Skeletal muscle satellite cell (primary cell): ENCODE measurements around the gene DYDC2.
"Not testable (repeated sequence)": the region's sequence is repeated elsewhere in the genome, so short reads cannot be mapped to it uniquely, and the experiment has no call there.

Experiments
- H3K27me3 ChIP-seq: 2 replicates; pipeline ENCODE4 v1.7.0; 2013; ENCODE audit warnings: low read length; ENCODE audit not compliant: control insufficient read depth, insufficient read depth
- H3K36me3 ChIP-seq: 2 replicates; pipeline ENCODE4 v1.7.0; 2013; ENCODE audit warnings: mild to moderate bottlenecking, control low read depth, low read length; ENCODE audit not compliant: insufficient read depth
- H3K4me1 ChIP-seq: 2 replicates; pipeline ENCODE4 v1.7.0; 2013; ENCODE audit warnings: low read length; ENCODE audit not compliant: control insufficient read depth, insufficient read depth
- H3K4me2 ChIP-seq: 2 replicates; pipeline ENCODE4 v1.7.0; 2013; ENCODE audit warnings: mild to moderate bottlenecking, low read length
- H3K4me3 ChIP-seq: 2 replicates; pipeline ENCODE4 v1.7.0; 2013; ENCODE audit warnings: low read length
- H3K9ac ChIP-seq: 2 replicates; pipeline ENCODE4 v1.7.0; 2013; ENCODE audit warnings: mild to moderate bottlenecking, low read depth, low read length, moderate library complexity
- H3K9me3 ChIP-seq: replicated peaks from 2 replicates; pipeline ENCODE4 v1.7.0; 2013; ENCODE audit warnings: mild to moderate bottlenecking, control low read depth, low read length

DYDC2 gene

GRCh38 chr10:80414142-80414895, 57.7 kb downstream of the DYDC2 start:
- H3K4me2 ChIP-seq: no peak overlapping the region
- H3K9ac ChIP-seq: no peak overlapping the region
- H3K27me3 ChIP-seq: peaks cover 27% of the 10 kb centered on the region
- no peaks in the 10 kb centered on the region for H3K4me1 ChIP-seq
- no peaks in the 10 kb centered on the region for H3K36me3 ChIP-seq
- no peaks in the 10 kb centered on the region for H3K9me3 ChIP-seq
- H3K4me3 ChIP-seq: no peak overlapping the region

- H3K4me2 ChIP-seq: no peak overlapping the region
- H3K36me3 ChIP-seq: no peaks in the 10 kb centered on the region
- H3K4me1 ChIP-seq: no peaks in the 10 kb centered on the region
- H3K9me3 ChIP-seq: no peaks in the 10 kb centered on the region
- peaks cover 16% of the 10 kb centered on the region for H3K27me3 ChIP-seq
- H3K4me3 ChIP-seq: no peak overlapping the region
- H3K9ac ChIP-seq: no peak overlapping the region
Measured at GRCh38 chr10:80415734-80416478, 59.3 kb downstream of the DYDC2 start.

GRCh38 chr10:80416479-80417098, 60.0 kb downstream of the DYDC2 start:
- no peak overlapping the region for H3K4me2 ChIP-seq
- no peak overlapping the region for H3K9ac ChIP-seq
- no peak overlapping the region for H3K4me3 ChIP-seq
- H3K4me1 ChIP-seq: no peaks in the 10 kb centered on the region
- H3K27me3 ChIP-seq: peaks cover 19% of the 10 kb centered on the region
- H3K9me3 ChIP-seq: no peaks in the 10 kb centered on the region
- H3K36me3 ChIP-seq: no peaks in the 10 kb centered on the region

GRCh38 chr10:80417256-80417655, 60.7 kb downstream of the DYDC2 start:
- not testable (repeated sequence) for H3K4me2 ChIP-seq, H3K4me3 ChIP-seq, H3K9ac ChIP-seq, H3K9me3 ChIP-seq, H3K4me1 ChIP-seq, H3K36me3 ChIP-seq
- peaks cover 19% of the 10 kb centered on the region for H3K27me3 ChIP-seq
